ENCODE data around the gene RFWD3.
A peak's percentile ranks its signal among the peaks of the same experiment; 100 is the strongest.

The RFWD3 gene, protein sequence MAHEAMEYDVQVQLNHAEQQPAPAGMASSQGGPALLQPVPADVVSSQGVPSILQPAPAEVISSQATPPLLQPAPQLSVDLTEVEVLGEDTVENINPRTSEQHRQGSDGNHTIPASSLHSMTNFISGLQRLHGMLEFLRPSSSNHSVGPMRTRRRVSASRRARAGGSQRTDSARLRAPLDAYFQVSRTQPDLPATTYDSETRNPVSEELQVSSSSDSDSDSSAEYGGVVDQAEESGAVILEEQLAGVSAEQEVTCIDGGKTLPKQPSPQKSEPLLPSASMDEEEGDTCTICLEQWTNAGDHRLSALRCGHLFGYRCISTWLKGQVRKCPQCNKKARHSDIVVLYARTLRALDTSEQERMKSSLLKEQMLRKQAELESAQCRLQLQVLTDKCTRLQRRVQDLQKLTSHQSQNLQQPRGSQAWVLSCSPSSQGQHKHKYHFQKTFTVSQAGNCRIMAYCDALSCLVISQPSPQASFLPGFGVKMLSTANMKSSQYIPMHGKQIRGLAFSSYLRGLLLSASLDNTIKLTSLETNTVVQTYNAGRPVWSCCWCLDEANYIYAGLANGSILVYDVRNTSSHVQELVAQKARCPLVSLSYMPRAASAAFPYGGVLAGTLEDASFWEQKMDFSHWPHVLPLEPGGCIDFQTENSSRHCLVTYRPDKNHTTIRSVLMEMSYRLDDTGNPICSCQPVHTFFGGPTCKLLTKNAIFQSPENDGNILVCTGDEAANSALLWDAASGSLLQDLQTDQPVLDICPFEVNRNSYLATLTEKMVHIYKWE

DNA sequence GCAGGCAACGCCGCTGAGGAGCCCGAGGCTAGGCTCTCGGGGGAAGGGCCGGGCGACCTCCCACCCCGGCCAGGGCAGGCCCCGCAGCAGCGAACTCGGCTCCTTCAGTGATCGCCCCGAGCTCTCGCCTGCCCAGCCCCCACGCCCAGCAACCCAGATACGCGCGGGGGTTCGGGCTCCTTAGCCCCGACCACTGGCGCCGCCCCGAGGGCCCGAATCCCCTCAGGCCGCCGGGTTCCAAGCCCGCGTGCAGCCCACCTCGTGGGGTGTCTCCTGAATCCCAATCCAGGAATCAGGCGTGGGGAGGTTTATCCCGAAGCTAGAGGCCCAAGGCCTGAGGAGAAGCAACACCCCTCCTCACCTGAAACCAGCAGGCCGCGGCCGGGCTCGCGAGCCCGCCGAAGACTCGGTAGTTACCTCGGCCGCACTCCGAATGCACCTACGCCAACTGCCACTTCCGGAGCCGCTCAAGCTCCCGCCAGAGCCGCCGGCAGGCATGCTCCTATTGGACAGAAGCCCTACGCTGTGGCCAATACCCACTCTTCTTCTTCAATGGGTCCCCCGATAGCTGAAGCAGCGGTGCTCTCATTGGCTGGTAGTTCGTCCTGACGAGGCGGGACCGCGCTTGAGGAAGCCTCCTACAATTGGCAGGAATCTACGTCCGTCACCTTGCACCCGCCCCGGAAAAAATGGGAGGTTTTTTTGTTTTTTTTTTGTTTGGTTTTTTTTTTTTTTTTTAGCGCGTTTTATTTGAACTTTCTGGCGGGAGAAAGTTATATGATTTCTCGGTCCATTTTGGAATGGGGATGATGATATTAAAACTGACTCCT is at the start of gene RFWD3:
RFWD3 (minus strand) TSS at position 453 of the 830 bp plus-strand sequence. CDS start 5,428 bp downstream, outside the sequence.
- peak within 1 kb of the TSS; percentile 95 for H3K4me3 ChIP-seq (ENCODE audit: low read depth, low read length)
- H3K4me2 ChIP-seq (ENCODE audit: low read length), result peak within 1 kb of the TSS; percentile 89
- H3K36me3 ChIP-seq (ENCODE audit: control insufficient read depth, insufficient read depth, low read length), result no peaks in the 10 kb centered on the region
- no peaks in the 10 kb centered on the region for H3K4me1 ChIP-seq
- H3K9me3 ChIP-seq (ENCODE audit: control insufficient read depth, low read length), result no peaks in the 10 kb centered on the region
- no peak for TF ChIP-seq CTCF (IDR thresholded peaks at IDR 0.05)
- H2AFZ ChIP-seq, result peak within 1 kb of the TSS; percentile 92
- H3K9ac ChIP-seq, result peak within 1 kb of the TSS; percentile 48
- peaks cover 22% of the 10 kb centered on the region for H3K79me2 ChIP-seq
- H3K27me3 ChIP-seq (ENCODE audit: control insufficient read depth, insufficient read depth, low read length), result no peaks in the 10 kb centered on the region
- H3K27ac ChIP-seq, result peak within 1 kb of the TSS; percentile 8

DNA sequence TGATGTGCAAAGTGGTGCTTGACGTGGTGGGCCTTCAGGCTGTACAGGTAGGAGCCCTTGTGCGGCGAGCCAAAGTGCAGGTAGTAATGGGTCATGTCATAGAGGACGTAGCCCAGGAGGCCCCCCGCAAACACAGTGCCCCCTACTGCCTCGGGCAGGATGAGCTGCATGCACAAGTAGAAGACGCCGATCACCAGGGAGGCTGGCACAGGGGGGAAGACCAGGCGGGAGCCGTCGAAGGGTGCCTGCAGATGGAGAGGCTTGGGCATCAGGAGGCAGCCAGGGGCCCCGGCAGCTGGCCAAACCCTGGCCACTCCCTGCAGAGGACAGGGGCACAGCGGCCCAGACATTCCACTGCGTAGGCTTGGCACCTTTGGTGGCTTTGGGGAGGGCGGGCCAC is 49.7 kb upstream of the RFWD3 start:
- H3K4me2 ChIP-seq (ENCODE audit: low read length), result no peak overlapping the region
- no peak overlapping the region for H3K9ac ChIP-seq
- no peak overlapping the region for H3K27ac ChIP-seq
- no peaks in the 10 kb centered on the region for H3K27me3 ChIP-seq (ENCODE audit: control insufficient read depth, insufficient read depth, low read length)
- no peak for TF ChIP-seq CTCF (IDR thresholded peaks at IDR 0.05)
- H3K36me3 ChIP-seq (ENCODE audit: control insufficient read depth, insufficient read depth, low read length), result no peaks in the 10 kb centered on the region
- no peaks in the 10 kb centered on the region for H3K79me2 ChIP-seq
- no peaks in the 10 kb centered on the region for H3K4me1 ChIP-seq
- no peaks in the 10 kb centered on the region for H3K9me3 ChIP-seq (ENCODE audit: control insufficient read depth, low read length)
- no peak overlapping the region for H2AFZ ChIP-seq
- no peak overlapping the region for H3K4me3 ChIP-seq (ENCODE audit: low read depth, low read length)

GRCh38 chr16:74713876-74714275 is 47.2 kb upstream of the RFWD3 start:
- Histone ChIP-seq H2AFZ (no peak overlapping the region), H3K79me2 (no peaks in the 10 kb centered on the region), H3K9ac (no peak overlapping the region), H3K9me3 (ENCODE audit: control insufficient read depth, low read length) (no peaks in the 10 kb centered on the region), H3K4me2 (ENCODE audit: low read length) (no peak overlapping the region), H3K36me3 (ENCODE audit: control insufficient read depth, insufficient read depth, low read length) (no peaks in the 10 kb centered on the region), H3K4me1 (no peaks in the 10 kb centered on the region), H3K4me3 (ENCODE audit: low read depth, low read length) (no peak overlapping the region), H3K27me3 (ENCODE audit: control insufficient read depth, insufficient read depth, low read length) (no peaks in the 10 kb centered on the region), H3K27ac (no peak overlapping the region)
- no peak for TF ChIP-seq CTCF (IDR thresholded peaks at IDR 0.05)

DNA sequence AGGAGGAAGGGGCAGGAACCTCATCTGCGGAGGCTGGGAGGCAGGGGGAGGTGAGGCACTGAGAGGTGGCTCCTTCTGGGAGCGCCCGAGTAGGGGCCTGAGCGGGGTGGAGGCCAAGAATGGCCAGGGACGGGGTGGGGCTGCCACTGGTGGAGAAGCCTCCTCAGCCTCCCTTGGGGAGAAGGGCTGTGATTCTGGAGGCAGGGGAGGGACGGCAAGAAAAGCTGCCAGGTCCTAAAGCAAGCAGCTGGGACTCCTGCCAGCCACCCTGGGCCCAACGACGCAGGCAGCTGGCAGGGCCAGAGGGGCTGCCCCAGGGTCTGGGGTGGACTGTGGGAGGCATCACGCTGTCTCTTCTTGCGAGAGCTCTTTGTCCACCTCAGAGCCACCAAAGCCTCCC is 46.6 kb upstream of the RFWD3 start:
- H3K27ac ChIP-seq, result no peak overlapping the region
- TF ChIP-seq CTCF (IDR thresholded peaks at IDR 0.05), result no peak

More for the DNA sequence above, 46.6 kb upstream of the RFWD3 start:
- Histone ChIP-seq H3K9me3 (ENCODE audit: control insufficient read depth, low read length) (no peaks in the 10 kb centered on the region), H3K4me2 (ENCODE audit: low read length) (no peak overlapping the region), H3K36me3 (ENCODE audit: control insufficient read depth, insufficient read depth, low read length) (no peaks in the 10 kb centered on the region), H3K27me3 (ENCODE audit: control insufficient read depth, insufficient read depth, low read length) (no peaks in the 10 kb centered on the region), H3K79me2 (no peaks in the 10 kb centered on the region), H2AFZ (no peak overlapping the region), H3K9ac (no peak overlapping the region), H3K4me3 (ENCODE audit: low read depth, low read length) (no peak overlapping the region), H3K4me1 (no peaks in the 10 kb centered on the region)
